Keratinocyte (primary cell): ENCODE results near the gene GPM6B. TPM values are rescaled to one million over a fixed set of nuclear protein-coding genes. Genes with fewer than 3 reads are reported as not detected.

Source experiments
- DNase-seq: peaks from one replicate; pipeline ENCODE4 v3.0.0-alpha.2; 2011; ENCODE audit warnings: low read depth, missing footprints, low spot score
- FAIRE-seq: peaks from 2 replicates; lab custom pipeline; 2011; peaks lifted over from hg19 to GRCh38; lab: Jason Lieb, UNC
- H2AFZ ChIP-seq: 2 replicates; pipeline ENCODE4 v1.6.0; 2012; ENCODE audit warnings: low read length, control low read depth, inconsistent platforms; ENCODE audit not compliant: control insufficient read depth
- H3K27ac ChIP-seq: 2 replicates; pipeline ENCODE4 v1.5.1; 2011; ENCODE audit warnings: low read length; ENCODE audit not compliant: control insufficient read depth, insufficient read depth
- H3K27me3 ChIP-seq: 3 replicates; pipeline ENCODE4 v1.6.0; 2011; ENCODE audit warnings: low read length; ENCODE audit not compliant: control insufficient read depth, insufficient read depth; ENCODE audit errors: extremely low read depth
- H3K36me3 ChIP-seq, 2 experiments: 2 replicates in 1 of 2; 3 replicates in 1 of 2; pipeline ENCODE4 v1.5.1; 2011; ENCODE audit warnings: low read length in 2 of 2, mild to moderate bottlenecking in 1 of 2; ENCODE audit not compliant: control insufficient read depth in 2 of 2, insufficient read depth in 2 of 2; ENCODE audit errors: extremely low read depth in 1 of 2
- H3K4me1 ChIP-seq: 3 replicates; pipeline ENCODE4 v1.5.1; 2011; ENCODE audit warnings: low read length; ENCODE audit not compliant: control insufficient read depth, insufficient read depth; ENCODE audit errors: extremely low read depth
- H3K4me2 ChIP-seq: 3 replicates; pipeline ENCODE4 v1.6.0; 2011; ENCODE audit warnings: low read depth, low read length; ENCODE audit not compliant: control insufficient read depth, insufficient read depth; ENCODE audit errors: extremely low read depth
- H3K4me3 ChIP-seq, 3 experiments: fragments of 200-600 bp in 1 of 3; sonication (generic) in 1 of 3; 2 replicates in 2 of 3; 3 replicates in 1 of 3; pipeline ENCODE4 v1.5.1; 2011 to 2016; ENCODE audit warnings: low read length in 3 of 3, mild to moderate bottlenecking in 3 of 3, control low read depth in 2 of 3, inconsistent platforms in 1 of 3, low read depth in 1 of 3, mixed read lengths in 1 of 3, mixed run types in 1 of 3, moderate library complexity in 1 of 3; ENCODE audit not compliant: control insufficient read depth in 2 of 3, insufficient read depth in 2 of 3; ENCODE audit errors: extremely low read depth in 1 of 3
- H3K79me2 ChIP-seq: 2 replicates; pipeline ENCODE4 v1.6.0; 2012; ENCODE audit warnings: low read length; ENCODE audit not compliant: control insufficient read depth, insufficient read depth
- H3K9ac ChIP-seq: 3 replicates; pipeline ENCODE4 v1.6.0; 2011; ENCODE audit warnings: low read length; ENCODE audit not compliant: control insufficient read depth, insufficient read depth; ENCODE audit errors: extremely low read depth
- H3K9me1 ChIP-seq: 3 replicates; pipeline ENCODE4 v1.6.0; 2011; ENCODE audit warnings: low read length; ENCODE audit not compliant: control insufficient read depth, insufficient read depth; ENCODE audit errors: extremely low read depth
- H3K9me3 ChIP-seq: 2 replicates; pipeline ENCODE4 v1.5.1; 2012; ENCODE audit warnings: low read depth, low read length; ENCODE audit not compliant: control insufficient read depth
- H4K20me1 ChIP-seq: 3 replicates; pipeline ENCODE4 v1.6.0; 2011; ENCODE audit warnings: low read length; ENCODE audit not compliant: control insufficient read depth, insufficient read depth; ENCODE audit errors: extremely low read depth
- EZH2 ChIP-seq: IDR thresholded peaks from one replicate; pipeline ENCODE4 v1.6.1; 2012; ENCODE audit warnings: inconsistent platforms, mild to moderate bottlenecking, low read length, moderate library complexity
- dilution Hi-C: fragments of 300-500 bp; cut with MboI; formaldehyde crosslinking; loops from one replicate; pipeline ENCODE4 v1.7.0; 2020; ENCODE audit warnings: low sequenced_read_pairs; ENCODE audit not compliant: extremely low pct_ligation_motif_present
- polyA plus RNA-seq, 5 experiments: library from polyadenylated mRNA; depleted of rRNA in 3 of 5; stranded (reverse) in 3 of 5; stranded (forward) in 1 of 5; unstranded in 1 of 5; fragments of >200 nt; gene quantifications; 1 replicate in 1 of 5; 2 replicates in 3 of 5; 3 replicates in 1 of 5; pipeline versions ENCODE4 v1.2.1 to v1.2.3, GENCODE V29; 2011 to 2012; ENCODE audit warnings: missing spikeins in 2 of 5, low read depth in 1 of 5, low replicate concordance in 1 of 5
- TF ChIP-seq, protein P1 (sequence below), 3 experiments: IDR thresholded peaks in 1 of 3; conservative IDR thresholded peaks in 1 of 3; optimal IDR thresholded peaks in 1 of 3; 2 replicates in 2 of 3; 3 replicates in 1 of 3; pipeline versions ENCODE3 to v1.5.1; 2011; ENCODE audit warnings: low read length in 3 of 3, mild to moderate bottlenecking in 3 of 3, moderate library complexity in 2 of 3, control low read depth in 1 of 3, inconsistent platforms in 1 of 3; ENCODE audit not compliant: insufficient read depth in 2 of 3; ENCODE audit errors: extremely low read depth in 1 of 3

The GPM6B gene
- polyA plus RNA-seq, 1 donor (not counting 4 experiments of a cell fraction or from before 2014, with no cell fraction given), result 0.26 TPM

DNA sequence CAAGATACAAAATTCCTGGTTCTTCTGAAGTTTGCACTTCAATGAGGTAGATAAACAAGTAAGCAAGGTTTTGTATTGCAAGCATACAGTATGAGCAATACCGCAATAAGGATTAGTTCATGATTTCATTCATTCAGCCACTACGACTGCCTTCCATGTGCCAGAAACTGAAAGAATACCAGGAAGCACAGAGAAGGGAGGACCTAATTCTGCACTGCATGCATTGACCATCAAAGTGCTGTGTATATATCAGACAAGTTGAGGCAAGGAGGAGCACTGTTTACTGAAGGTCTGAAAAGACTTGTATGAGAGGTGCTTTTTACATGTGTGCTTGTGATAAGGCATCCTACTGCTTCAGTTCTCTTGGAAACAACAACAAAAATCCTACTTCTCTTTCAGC, 40.9 kb upstream of the GPM6B start:
- dilution Hi-C loops, result no loop called here
- Histone ChIP-seq H3K9ac (no peak overlapping the region), H3K36me3 (no peaks in the 10 kb centered on the region), H3K79me2 (no peaks in the 10 kb centered on the region), H3K4me1 (no peaks in the 10 kb centered on the region), H3K27ac (no peak overlapping the region), H3K4me2 (no peak overlapping the region), H2AFZ (no peak overlapping the region), H3K27me3 (peaks cover 6% of the 10 kb centered on the region), H3K9me3 (no peaks in the 10 kb centered on the region), H3K4me3 (no peak overlapping the region), H4K20me1 (no peaks in the 10 kb centered on the region), H3K9me1 (no peaks in the 10 kb centered on the region)
- no peak for DNase-seq
- no peak for FAIRE-seq
- TF ChIP-seq, protein P1, sequence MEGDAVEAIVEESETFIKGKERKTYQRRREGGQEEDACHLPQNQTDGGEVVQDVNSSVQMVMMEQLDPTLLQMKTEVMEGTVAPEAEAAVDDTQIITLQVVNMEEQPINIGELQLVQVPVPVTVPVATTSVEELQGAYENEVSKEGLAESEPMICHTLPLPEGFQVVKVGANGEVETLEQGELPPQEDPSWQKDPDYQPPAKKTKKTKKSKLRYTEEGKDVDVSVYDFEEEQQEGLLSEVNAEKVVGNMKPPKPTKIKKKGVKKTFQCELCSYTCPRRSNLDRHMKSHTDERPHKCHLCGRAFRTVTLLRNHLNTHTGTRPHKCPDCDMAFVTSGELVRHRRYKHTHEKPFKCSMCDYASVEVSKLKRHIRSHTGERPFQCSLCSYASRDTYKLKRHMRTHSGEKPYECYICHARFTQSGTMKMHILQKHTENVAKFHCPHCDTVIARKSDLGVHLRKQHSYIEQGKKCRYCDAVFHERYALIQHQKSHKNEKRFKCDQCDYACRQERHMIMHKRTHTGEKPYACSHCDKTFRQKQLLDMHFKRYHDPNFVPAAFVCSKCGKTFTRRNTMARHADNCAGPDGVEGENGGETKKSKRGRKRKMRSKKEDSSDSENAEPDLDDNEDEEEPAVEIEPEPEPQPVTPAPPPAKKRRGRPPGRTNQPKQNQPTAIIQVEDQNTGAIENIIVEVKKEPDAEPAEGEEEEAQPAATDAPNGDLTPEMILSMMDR (optimal IDR thresholded peaks at IDR 0.05 in 1 of 3, IDR thresholded peaks at IDR 0.05 in 1 of 3, conservative IDR thresholded peaks at IDR 0.05 in 1 of 3; ENCODE audit: extremely low read depth in 1 of 3, insufficient read depth in 2 of 3, low read length in 3 of 3), result no peak
- TF ChIP-seq EZH2, result no peak

DNA sequence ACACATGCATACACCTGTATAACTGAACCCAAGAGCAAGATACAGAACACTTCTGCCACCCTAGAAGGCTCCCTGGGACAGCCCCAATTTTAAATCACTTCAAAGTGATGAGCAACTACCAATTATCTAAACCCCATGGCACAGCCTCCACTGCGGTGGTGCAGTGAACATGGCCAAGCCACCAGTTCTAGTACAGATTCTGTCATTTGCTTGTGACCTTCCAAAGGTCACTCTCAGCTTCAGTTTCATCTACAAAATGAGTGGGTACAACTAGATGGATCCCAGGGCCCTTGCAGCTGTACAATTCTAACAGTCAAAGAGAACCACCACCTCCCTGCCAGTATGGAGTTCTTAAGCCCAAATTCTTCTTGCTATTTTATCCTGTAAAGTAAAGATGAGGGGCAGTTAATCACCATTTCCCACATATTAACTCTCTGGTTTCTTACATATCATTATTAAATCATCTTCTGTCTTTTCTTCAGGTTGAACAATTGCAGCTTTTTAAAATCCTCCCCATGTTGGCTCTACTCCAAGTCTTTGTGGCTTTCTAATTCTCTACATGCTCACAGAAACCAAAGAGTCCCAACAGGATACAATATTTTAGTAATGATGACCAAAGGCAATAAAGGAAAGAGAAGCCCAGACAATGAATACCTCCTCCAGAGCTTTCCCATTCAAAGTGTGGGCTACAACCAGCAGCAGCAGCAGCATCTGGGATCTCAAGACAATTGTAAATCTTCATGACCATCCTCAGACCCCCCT, 39.0 kb upstream of the GPM6B start:
- no peak for FAIRE-seq
- Histone ChIP-seq H3K4me2 (no peak overlapping the region), H3K9me1 (no peaks in the 10 kb centered on the region), H3K27ac (no peak overlapping the region), H3K4me1 (no peaks in the 10 kb centered on the region), H3K9ac (no peak overlapping the region), H3K27me3 (peaks cover 6% of the 10 kb centered on the region), H3K36me3 (no peaks in the 10 kb centered on the region), H3K4me3 (no peak overlapping the region), H2AFZ (no peak overlapping the region), H3K9me3 (no peaks in the 10 kb centered on the region), H3K79me2 (no peaks in the 10 kb centered on the region), H4K20me1 (no peaks in the 10 kb centered on the region)
- dilution Hi-C loops, result no loop called here
- TF ChIP-seq, protein P1 (optimal IDR thresholded peaks at IDR 0.05 in 1 of 3, IDR thresholded peaks at IDR 0.05 in 1 of 3, conservative IDR thresholded peaks at IDR 0.05 in 1 of 3; ENCODE audit: extremely low read depth in 1 of 3, insufficient read depth in 2 of 3, low read length in 3 of 3), result no peak
- TF ChIP-seq EZH2, result no peak
- no peak for DNase-seq
